HUDEP-2 (cell line): ENCODE data around the gene SKAP1.

ENCODE experiments used
- DNase-seq, 76 experiments: peaks; one replicate each; lab custom pipeline; 2025; ENCODE audit not compliant: unreplicated experiment in 76 of 76; lab: John Stamatoyannopoulos, UW

The SKAP1 gene

GRCh38 chr17:48181653-48182052 lies 248.4 kb downstream of the SKAP1 start:
- DNase-seq: no peak

- DNase-seq: no peak
These were observed 249.0 kb downstream of the SKAP1 start for GRCh38 chr17:48180842-48181629.

- DNase-seq: no peak
These were observed 250.7 kb downstream of the SKAP1 start for GRCh38 chr17:48179071-48179945.

GRCh38 chr17:48178317-48178716 lies 251.7 kb downstream of the SKAP1 start:
- DNase-seq: no peak

- peak in 1 of 76 experiments; percentile 5 for DNase-seq
These were observed 252.2 kb downstream of the SKAP1 start for GRCh38 chr17:48177816-48178215.

- no peak for DNase-seq
These were observed 253.6 kb downstream of the SKAP1 start for GRCh38 chr17:48176471-48176855.

- DNase-seq: no peak
These were observed 254.1 kb downstream of the SKAP1 start for GRCh38 chr17:48175692-48176470.

- no peak for DNase-seq
These were observed 255.0 kb downstream of the SKAP1 start for GRCh38 chr17:48174833-48175523.

- no peak for DNase-seq
These were observed 256.6 kb downstream of the SKAP1 start for GRCh38 chr17:48173191-48173984.

- DNase-seq: no peak
These were observed 260.1 kb downstream of the SKAP1 start for GRCh38 chr17:48169926-48170325.

GRCh38 chr17:48163809-48164208 lies 266.2 kb downstream of the SKAP1 start:
- DNase-seq: no peak

- DNase-seq: no peak
These were observed 267.0 kb downstream of the SKAP1 start for GRCh38 chr17:48162946-48163506.

GRCh38 chr17:48162306-48162934 lies 267.6 kb downstream of the SKAP1 start:
- DNase-seq: no peak

GRCh38 chr17:48161127-48161905 lies 268.7 kb downstream of the SKAP1 start:
- no peak for DNase-seq

GRCh38 chr17:48160177-48161081 lies 269.6 kb downstream of the SKAP1 start:
- DNase-seq: no peak

GRCh38 chr17:48159232-48159631 lies 270.8 kb downstream of the SKAP1 start:
- no peak for DNase-seq
